ENCODE measurements around the gene HARS1. TPM values are rescaled to one million over a fixed set of nuclear protein-coding genes. Genes with fewer than 3 reads are reported as not detected.
"Not testable (repeated sequence)": the region's sequence is repeated elsewhere in the genome, so short reads cannot be mapped to it uniquely, and the experiment has no call there.

The HARS1 gene
- total RNA-seq, 2 experiments from 2014 or later = 44.3 to 61.6 TPM

DNA sequence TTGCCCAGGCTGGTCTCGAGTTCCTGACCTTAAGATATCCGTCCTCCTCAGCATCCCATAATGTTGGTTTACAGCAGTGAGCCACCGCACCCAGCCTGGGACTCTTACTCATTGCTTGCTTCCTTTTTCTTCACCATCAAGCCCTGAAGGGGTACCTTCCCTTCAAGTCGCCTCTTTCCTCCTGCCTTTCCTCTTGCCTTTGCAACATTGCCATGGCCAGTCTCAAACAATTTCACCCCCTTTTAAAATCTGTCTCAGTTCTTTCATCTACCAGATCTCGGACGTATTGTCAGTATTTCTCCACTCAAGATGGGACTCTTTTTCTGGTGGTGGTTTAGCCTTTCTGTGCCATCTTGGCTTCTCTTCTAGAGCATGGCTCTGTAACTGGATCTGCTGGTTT is 29.6 kb upstream of the HARS1 start:
- H2AFZ ChIP-seq (ENCODE audit: low read length); H3K4me3 ChIP-seq (ENCODE audit: low read depth, low read length, poor library complexity, severe bottlenecking); H4K20me1 ChIP-seq (ENCODE audit: insufficient read depth, low read length); intact Hi-C loops (cut with micrococcal nuclease; ENCODE audit: unreplicated experiment); BruUV-seq (replicated peaks); H3K4me1 ChIP-seq (ENCODE audit: insufficient read depth, low read length, poor library complexity, severe bottlenecking); H3K9me2 ChIP-seq (ENCODE audit: insufficient read depth, low read length); CTCF ChIA-PET (ENCODE audit: unreplicated experiment); H3K36me3 ChIP-seq (ENCODE audit: insufficient read depth, low read length); H3K4me2 ChIP-seq (ENCODE audit: low read length); POLR2A ChIA-PET; H3K27ac ChIP-seq (ENCODE audit: low read depth, low read length, poor library complexity, severe bottlenecking); DNase-seq (ENCODE audit: low spot score); H3K79me2 ChIP-seq (ENCODE audit: insufficient read depth, low read depth, low read length); H3K9me3 ChIP-seq (ENCODE audit: low read length): not testable (repeated sequence)

GRCh38 chr5:140718266-140718592 is 27.1 kb upstream of the HARS1 start:
- H3K36me3 ChIP-seq (ENCODE audit: insufficient read depth, low read length) = no peaks in the 10 kb centered on the region
- no peak overlapping the region for H2AFZ ChIP-seq (ENCODE audit: low read length)
- CTCF ChIA-PET (ENCODE audit: unreplicated experiment) = no interaction called here
- POLR2A ChIA-PET = no interaction called here
- H4K20me1 ChIP-seq (ENCODE audit: insufficient read depth, low read length) = no peaks in the 10 kb centered on the region
- DNase-seq (ENCODE audit: low spot score) = no peak
- TF ChIP-seq, protein P1, sequence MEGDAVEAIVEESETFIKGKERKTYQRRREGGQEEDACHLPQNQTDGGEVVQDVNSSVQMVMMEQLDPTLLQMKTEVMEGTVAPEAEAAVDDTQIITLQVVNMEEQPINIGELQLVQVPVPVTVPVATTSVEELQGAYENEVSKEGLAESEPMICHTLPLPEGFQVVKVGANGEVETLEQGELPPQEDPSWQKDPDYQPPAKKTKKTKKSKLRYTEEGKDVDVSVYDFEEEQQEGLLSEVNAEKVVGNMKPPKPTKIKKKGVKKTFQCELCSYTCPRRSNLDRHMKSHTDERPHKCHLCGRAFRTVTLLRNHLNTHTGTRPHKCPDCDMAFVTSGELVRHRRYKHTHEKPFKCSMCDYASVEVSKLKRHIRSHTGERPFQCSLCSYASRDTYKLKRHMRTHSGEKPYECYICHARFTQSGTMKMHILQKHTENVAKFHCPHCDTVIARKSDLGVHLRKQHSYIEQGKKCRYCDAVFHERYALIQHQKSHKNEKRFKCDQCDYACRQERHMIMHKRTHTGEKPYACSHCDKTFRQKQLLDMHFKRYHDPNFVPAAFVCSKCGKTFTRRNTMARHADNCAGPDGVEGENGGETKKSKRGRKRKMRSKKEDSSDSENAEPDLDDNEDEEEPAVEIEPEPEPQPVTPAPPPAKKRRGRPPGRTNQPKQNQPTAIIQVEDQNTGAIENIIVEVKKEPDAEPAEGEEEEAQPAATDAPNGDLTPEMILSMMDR (conservative IDR thresholded peaks at IDR 0.05; ENCODE audit: low read length) = no peak
- no peak overlapping the region for H3K4me2 ChIP-seq (ENCODE audit: low read length)
- intact Hi-C loops (cut with micrococcal nuclease; ENCODE audit: unreplicated experiment) = no loop called here
- no TSS peak for BruUV-seq (replicated peaks)
- H3K9me3 ChIP-seq (ENCODE audit: low read length) = no peaks in the 10 kb centered on the region
- H3K27ac ChIP-seq (ENCODE audit: low read depth, low read length, poor library complexity, severe bottlenecking) = no peak overlapping the region
- no peaks in the 10 kb centered on the region for H3K4me1 ChIP-seq (ENCODE audit: insufficient read depth, low read length, poor library complexity, severe bottlenecking)
- no peaks in the 10 kb centered on the region for H3K9me2 ChIP-seq (ENCODE audit: insufficient read depth, low read length)
- no peaks in the 10 kb centered on the region for H3K79me2 ChIP-seq (ENCODE audit: insufficient read depth, low read depth, low read length)
- H3K4me3 ChIP-seq (ENCODE audit: low read depth, low read length, poor library complexity, severe bottlenecking) = no peak overlapping the region

DNA sequence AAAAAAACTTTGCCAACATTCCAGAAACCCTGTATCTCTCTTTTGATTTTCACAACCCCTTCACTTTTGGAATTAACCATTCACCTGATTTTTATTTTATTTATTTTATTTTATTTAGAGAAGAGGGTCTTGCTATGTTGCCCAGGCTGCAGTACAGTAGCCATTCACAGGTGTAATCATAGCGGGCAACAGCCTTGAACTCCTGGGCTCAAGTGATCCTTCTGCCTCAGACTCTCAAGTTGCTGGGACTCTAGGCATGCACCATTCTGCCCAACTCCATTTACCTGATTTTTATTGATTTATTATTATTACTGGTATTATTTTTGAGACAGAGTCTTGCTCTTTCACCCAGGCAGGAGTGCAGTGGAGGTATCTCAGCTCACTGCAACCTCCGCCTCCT is 25.1 kb upstream of the HARS1 start:
- H3K4me1 ChIP-seq (ENCODE audit: insufficient read depth, low read length, poor library complexity, severe bottlenecking); CTCF ChIA-PET (ENCODE audit: unreplicated experiment); intact Hi-C loops (cut with micrococcal nuclease; ENCODE audit: unreplicated experiment); H3K27ac ChIP-seq (ENCODE audit: low read depth, low read length, poor library complexity, severe bottlenecking); H3K9me3 ChIP-seq (ENCODE audit: low read length); DNase-seq (ENCODE audit: low spot score); H3K79me2 ChIP-seq (ENCODE audit: insufficient read depth, low read depth, low read length); H3K4me2 ChIP-seq (ENCODE audit: low read length); POLR2A ChIA-PET; BruUV-seq (replicated peaks); H3K9me2 ChIP-seq (ENCODE audit: insufficient read depth, low read length); H3K36me3 ChIP-seq (ENCODE audit: insufficient read depth, low read length); H2AFZ ChIP-seq (ENCODE audit: low read length); H3K4me3 ChIP-seq (ENCODE audit: low read depth, low read length, poor library complexity, severe bottlenecking); H4K20me1 ChIP-seq (ENCODE audit: insufficient read depth, low read length): not testable (repeated sequence)

GRCh38 chr5:140713562-140714094 is 22.5 kb upstream of the HARS1 start:
- no peaks in the 10 kb centered on the region for H3K36me3 ChIP-seq (ENCODE audit: insufficient read depth, low read length)
- no peak for TF ChIP-seq EZH2phosphoT487 (IDR thresholded peaks at IDR 0.05; ENCODE audit: borderline replicate concordance, low read depth, low read length)
- TF ChIP-seq, protein P1 (conservative IDR thresholded peaks at IDR 0.05; ENCODE audit: low read length) = no peak
- DNase-seq (ENCODE audit: low spot score) = no peak
- H3K79me2 ChIP-seq (ENCODE audit: insufficient read depth, low read depth, low read length) = no peaks in the 10 kb centered on the region
- H3K4me2 ChIP-seq (ENCODE audit: low read length) = no peak overlapping the region
- H3K9me2 ChIP-seq (ENCODE audit: insufficient read depth, low read length) = no peaks in the 10 kb centered on the region
- intact Hi-C loops (cut with micrococcal nuclease; ENCODE audit: unreplicated experiment) = no loop called here
- ChIA-PET POLR2A (interaction anchor here (0.7 kb wide), 1 partner anchor 1843 kb away, joined by 5 read pairs; no protein-coding TSS in a partner anchor), CTCF (ENCODE audit: unreplicated experiment) (no interaction called here)
- no peak overlapping the region for H2AFZ ChIP-seq (ENCODE audit: low read length)
- H4K20me1 ChIP-seq (ENCODE audit: insufficient read depth, low read length) = no peaks in the 10 kb centered on the region
- no peak overlapping the region for H3K4me3 ChIP-seq (ENCODE audit: low read depth, low read length, poor library complexity, severe bottlenecking)
- H3K9me3 ChIP-seq (ENCODE audit: low read length) = no peaks in the 10 kb centered on the region
- no peaks in the 10 kb centered on the region for H3K4me1 ChIP-seq (ENCODE audit: insufficient read depth, low read length, poor library complexity, severe bottlenecking)
- H3K27ac ChIP-seq (ENCODE audit: low read depth, low read length, poor library complexity, severe bottlenecking) = no peak overlapping the region
- BruUV-seq (replicated peaks) = no TSS peak
